Keratinocyte (primary cell): ENCODE results near the gene ADCY10.

Experiments used
- EZH2 ChIP-seq: IDR thresholded peaks from one replicate; pipeline ENCODE4 v1.6.1; 2012; ENCODE audit warnings: inconsistent platforms, mild to moderate bottlenecking, low read length, moderate library complexity
- TF ChIP-seq, protein P1 (sequence below), 3 experiments: IDR thresholded peaks in 1 of 3; conservative IDR thresholded peaks in 1 of 3; optimal IDR thresholded peaks in 1 of 3; 2 replicates in 2 of 3; 3 replicates in 1 of 3; pipeline versions ENCODE3 to v1.5.1; 2011; ENCODE audit warnings: low read length in 3 of 3, mild to moderate bottlenecking in 3 of 3, moderate library complexity in 2 of 3, control low read depth in 1 of 3, inconsistent platforms in 1 of 3; ENCODE audit not compliant: insufficient read depth in 2 of 3; ENCODE audit errors: extremely low read depth in 1 of 3

DNA sequence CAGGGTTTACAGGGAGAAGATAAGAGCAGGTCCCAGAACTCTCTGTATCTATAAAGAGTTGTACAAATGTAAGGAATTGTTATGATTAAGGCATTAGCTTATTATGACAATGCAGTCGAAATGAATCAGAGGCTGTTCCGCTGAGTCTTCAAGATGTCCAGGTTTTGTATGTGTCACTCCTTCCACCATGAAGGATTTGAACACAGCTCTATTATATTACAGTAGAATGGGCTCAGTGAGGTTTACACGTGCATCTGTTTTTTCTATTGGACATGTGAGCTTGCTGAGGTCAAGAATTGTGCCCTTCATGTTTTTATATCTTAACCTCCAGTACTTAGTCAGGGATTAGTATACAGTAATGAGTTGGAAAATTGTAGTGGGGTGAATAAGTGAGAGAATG lies 105.8 kb downstream of the ADCY10 start:
- no peak for TF ChIP-seq EZH2
- TF ChIP-seq, protein P1, sequence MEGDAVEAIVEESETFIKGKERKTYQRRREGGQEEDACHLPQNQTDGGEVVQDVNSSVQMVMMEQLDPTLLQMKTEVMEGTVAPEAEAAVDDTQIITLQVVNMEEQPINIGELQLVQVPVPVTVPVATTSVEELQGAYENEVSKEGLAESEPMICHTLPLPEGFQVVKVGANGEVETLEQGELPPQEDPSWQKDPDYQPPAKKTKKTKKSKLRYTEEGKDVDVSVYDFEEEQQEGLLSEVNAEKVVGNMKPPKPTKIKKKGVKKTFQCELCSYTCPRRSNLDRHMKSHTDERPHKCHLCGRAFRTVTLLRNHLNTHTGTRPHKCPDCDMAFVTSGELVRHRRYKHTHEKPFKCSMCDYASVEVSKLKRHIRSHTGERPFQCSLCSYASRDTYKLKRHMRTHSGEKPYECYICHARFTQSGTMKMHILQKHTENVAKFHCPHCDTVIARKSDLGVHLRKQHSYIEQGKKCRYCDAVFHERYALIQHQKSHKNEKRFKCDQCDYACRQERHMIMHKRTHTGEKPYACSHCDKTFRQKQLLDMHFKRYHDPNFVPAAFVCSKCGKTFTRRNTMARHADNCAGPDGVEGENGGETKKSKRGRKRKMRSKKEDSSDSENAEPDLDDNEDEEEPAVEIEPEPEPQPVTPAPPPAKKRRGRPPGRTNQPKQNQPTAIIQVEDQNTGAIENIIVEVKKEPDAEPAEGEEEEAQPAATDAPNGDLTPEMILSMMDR (optimal IDR thresholded peaks at IDR 0.05 in 1 of 3, IDR thresholded peaks at IDR 0.05 in 1 of 3, conservative IDR thresholded peaks at IDR 0.05 in 1 of 3; ENCODE audit: extremely low read depth in 1 of 3, insufficient read depth in 2 of 3, low read length in 3 of 3): no peak
